Body of pancreas (tissue), 4 donors: ENCODE data around the gene CMIP. TPM values are rescaled to one million over a fixed set of nuclear protein-coding genes. Genes with fewer than 3 reads are reported as not detected.

ENCODE experiments used
- ATAC-seq: fragments of 150-250 bp; one replicate; pipeline ENCODE4 v1.9.1; 2016
- DNase-seq, 4 donors: peaks; one replicate each; pipeline ENCODE4 v3.0.0-alpha.2; 2019
- H3K27ac ChIP-seq, 4 donors: fragments of 200-600 bp; sonication (generic); 1 replicate in 3 of 4; 2 replicates in 1 of 4; pipeline versions ENCODE4 v1.5.1 to v1.6.1; 2016 to 2019; ENCODE audit warnings: mild to moderate bottlenecking in 1 of 4, mixed read lengths in 1 of 4, moderate library complexity in 1 of 4
- H3K27me3 ChIP-seq, 2 donors: fragments of 200-600 bp; sonication (generic); one replicate each; pipeline ENCODE4 v1.6.0; 2016; ENCODE audit warnings: mild to moderate bottlenecking in 1 of 2
- H3K36me3 ChIP-seq, 2 donors: fragments of 200-600 bp; sonication (generic); replicated peaks in 1 of 2; 2 replicates each; pipeline ENCODE4 v1.5.1; 2016; ENCODE audit warnings: low read depth in 2 of 2; ENCODE audit not compliant: insufficient read depth in 1 of 2
- H3K4me1 ChIP-seq: fragments of 200-600 bp; sonication (generic); one replicate; pipeline ENCODE4 v1.6.0; 2016
- H3K4me3 ChIP-seq, 2 donors: fragments of 200-600 bp; sonication (generic); 1 replicate in 1 of 2; 2 replicates in 1 of 2; pipeline ENCODE4 v1.5.1; 2016 to 2019
- H3K9me3 ChIP-seq, 3 donors: fragments of 200-600 bp; sonication (generic); 1 replicate in 2 of 3; 2 replicates in 1 of 3; pipeline ENCODE4 v1.5.1; 2016
- POLR2A ChIP-seq, 3 donors: fragments of 450-650 bp; IDR thresholded peaks; one replicate each; pipeline ENCODE4 v1.6.1; 2016; ENCODE audit warnings: antibody characterized with exemption in 3 of 3, mild to moderate bottlenecking in 2 of 3
- WGBS, 2 donors: methylation state at CpG; one replicate each; pipeline ENCODE4 v1.1.5; 2017; 5-methylcytosine and 5-hydroxymethylcytosine counted together
- intact Hi-C: fragments of 100-400 bp; cut with DNase I; formaldehyde crosslinking; loops from one replicate; pipeline ENCODE4 v1.15.1; 2023
- total RNA-seq, 2 donors: library from RNA; depleted of rRNA; stranded (reverse); fragments of >200 nt; gene quantifications; one replicate each; pipeline ENCODE4 v1.1.0, GENCODE V29; 2016
- TF ChIP-seq, protein P1 (sequence below), 7 experiments: fragments of 450-650 bp in 4 of 7; fragments of 200-600 bp in 3 of 7; sonication (generic) in 3 of 7; IDR thresholded peaks; one replicate each; pipeline ENCODE4 v1.5.1; 2016 to 2019; ENCODE audit warnings: antibody characterized with exemption in 7 of 7

Gene CMIP
- total RNA-seq, 2 donors from 2014 or later: 18.7 to 18.8 TPM

DNA sequence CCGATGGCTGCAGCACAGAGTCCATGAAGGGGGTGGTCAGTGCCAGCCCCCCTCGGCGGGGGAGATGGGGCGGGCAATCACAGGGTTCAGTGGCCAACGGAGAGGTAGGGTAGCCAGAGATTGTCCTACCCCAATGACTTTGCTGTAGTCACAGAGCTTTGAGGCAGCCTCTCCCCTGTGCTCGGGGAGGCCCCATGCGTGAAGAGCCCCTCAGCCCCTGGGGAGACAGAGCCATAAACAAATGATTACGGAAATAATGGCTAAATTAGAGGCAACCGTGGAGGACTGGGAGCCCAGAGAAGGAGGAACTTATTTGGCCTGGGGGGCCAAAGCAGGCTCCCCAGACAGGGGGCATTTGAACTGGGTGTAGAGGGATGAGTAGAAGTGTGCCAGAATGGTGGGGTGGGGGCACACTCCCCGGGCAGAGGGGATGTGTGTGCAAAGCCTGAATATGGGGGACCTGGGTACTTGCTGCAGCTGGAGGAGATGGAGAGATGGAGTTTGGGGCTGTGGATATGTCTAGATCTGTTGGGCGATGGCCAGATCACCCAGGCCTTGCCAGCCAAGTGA, 164.8 kb downstream of the CMIP start:
- Histone ChIP-seq H3K4me3 (no peak overlapping the region), H3K9me3 (no peaks in the 10 kb centered on the region), H3K4me1 (peaks cover 12% of the 10 kb centered on the region), H3K27ac (no peak overlapping the region), H3K27me3 (no peaks in the 10 kb centered on the region), H3K36me3 (peaks cover 0 to 4% of the 10 kb centered on the region in 2 donors)
- WGBS, 2 donors: 90 to 93% methylated on average over 11 of the region's 11 CpGs
- TF ChIP-seq, protein P1, sequence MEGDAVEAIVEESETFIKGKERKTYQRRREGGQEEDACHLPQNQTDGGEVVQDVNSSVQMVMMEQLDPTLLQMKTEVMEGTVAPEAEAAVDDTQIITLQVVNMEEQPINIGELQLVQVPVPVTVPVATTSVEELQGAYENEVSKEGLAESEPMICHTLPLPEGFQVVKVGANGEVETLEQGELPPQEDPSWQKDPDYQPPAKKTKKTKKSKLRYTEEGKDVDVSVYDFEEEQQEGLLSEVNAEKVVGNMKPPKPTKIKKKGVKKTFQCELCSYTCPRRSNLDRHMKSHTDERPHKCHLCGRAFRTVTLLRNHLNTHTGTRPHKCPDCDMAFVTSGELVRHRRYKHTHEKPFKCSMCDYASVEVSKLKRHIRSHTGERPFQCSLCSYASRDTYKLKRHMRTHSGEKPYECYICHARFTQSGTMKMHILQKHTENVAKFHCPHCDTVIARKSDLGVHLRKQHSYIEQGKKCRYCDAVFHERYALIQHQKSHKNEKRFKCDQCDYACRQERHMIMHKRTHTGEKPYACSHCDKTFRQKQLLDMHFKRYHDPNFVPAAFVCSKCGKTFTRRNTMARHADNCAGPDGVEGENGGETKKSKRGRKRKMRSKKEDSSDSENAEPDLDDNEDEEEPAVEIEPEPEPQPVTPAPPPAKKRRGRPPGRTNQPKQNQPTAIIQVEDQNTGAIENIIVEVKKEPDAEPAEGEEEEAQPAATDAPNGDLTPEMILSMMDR (IDR thresholded peaks at IDR 0.05): no peak
- no peak for TF ChIP-seq POLR2A (IDR thresholded peaks at IDR 0.05)
- ATAC-seq: no peak
- intact Hi-C loops: no loop called here
- DNase-seq: no peak

DNA sequence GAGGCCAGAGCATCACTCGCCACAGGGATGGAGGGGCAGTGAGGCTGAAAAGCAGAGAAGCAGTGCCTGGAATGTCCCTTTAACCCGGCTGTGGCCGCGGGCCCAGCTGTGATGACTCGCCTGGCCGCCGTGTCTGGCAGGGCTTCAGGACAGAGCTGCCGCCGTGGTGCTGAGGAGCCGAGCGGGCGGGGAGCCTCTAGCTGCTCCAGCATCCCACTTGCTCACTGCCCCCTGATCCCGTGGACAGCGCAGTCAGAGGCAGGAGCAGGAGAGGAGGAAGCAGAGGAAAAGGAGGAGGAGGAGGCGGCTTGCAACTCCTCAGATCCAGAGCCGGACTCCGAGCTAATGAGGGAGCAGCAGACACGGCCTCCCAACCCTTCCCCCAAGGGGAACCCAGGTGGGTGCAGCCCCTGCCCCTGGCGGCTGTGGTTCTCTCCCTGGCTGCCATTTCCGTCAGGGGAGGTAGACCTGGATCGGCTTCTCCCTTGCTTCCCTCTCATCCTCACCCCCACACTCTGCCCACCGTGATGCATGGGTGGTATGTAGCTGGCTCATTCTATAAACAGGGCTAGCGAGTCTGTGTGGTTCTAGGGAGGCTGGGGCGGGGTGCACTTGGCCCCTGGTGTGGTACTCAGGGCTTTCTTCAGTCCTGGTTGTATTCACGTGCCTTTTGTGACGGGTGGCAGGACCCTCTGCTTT, 165.7 kb downstream of the CMIP start:
- 78 to 88% methylated on average over 14 to 26 of the region's 26 CpGs for WGBS, 2 donors
- peak in 1 of 3 donors; percentile 6 for TF ChIP-seq POLR2A (IDR thresholded peaks at IDR 0.05)
- TF ChIP-seq, protein P1 (IDR thresholded peaks at IDR 0.05): no peak
- peak; percentile 26 for ATAC-seq
- Histone ChIP-seq H3K4me1 (peaks cover 12% of the 10 kb centered on the region), H3K27ac (no peak overlapping the region), H3K9me3 (no peaks in the 10 kb centered on the region), H3K27me3 (no peaks in the 10 kb centered on the region), H3K4me3 (no peak overlapping the region), H3K36me3 (peaks cover 0 to 4% of the 10 kb centered on the region in 2 donors)
- intact Hi-C loops: no loop called here
- peak; percentile 35 to 47 (median 45) for DNase-seq

DNA sequence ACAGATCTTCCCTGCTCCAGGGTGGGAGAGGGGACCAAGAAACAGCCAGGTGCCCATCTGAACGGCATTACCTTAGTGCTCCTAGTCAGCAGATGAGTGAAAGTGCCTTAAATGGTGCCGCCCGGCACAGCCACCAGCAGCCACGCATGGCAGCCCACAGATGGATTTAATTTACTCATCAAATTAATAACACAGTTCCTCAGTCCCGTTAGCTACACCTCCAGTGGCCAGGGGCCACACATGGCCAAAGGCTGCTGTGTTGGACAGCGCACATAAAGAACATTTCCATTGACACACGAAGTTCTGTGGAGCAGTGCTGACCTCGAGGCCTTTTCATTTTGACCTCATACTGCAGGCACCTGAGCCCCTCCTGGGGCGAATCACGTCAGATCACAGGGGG, 166.3 kb downstream of the CMIP start:
- intact Hi-C loops: no loop called here

DNA sequence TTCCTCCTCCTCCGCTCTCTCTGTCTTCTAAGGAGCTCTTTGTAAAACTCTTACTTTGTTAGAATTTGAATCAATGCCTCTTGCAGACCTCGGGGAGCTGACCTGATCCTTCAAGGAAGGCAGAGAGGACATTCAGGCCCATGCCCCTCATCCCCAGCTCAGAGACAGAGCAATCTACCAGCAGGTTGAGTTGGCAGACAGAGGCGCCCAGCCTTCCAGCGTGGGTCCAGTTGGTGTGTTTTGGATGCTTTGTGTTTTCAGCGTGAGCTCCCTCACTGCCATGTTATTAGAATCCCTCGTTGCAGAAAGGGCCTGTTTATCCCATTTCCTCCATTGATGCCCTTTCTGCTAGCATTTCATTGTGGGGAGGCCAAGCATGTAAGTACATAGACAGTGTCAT, 167.1 kb downstream of the CMIP start:
- peak overlapping the region in 2 of 4 donors; percentile 7 to 16 for H3K27ac ChIP-seq
- H3K9me3 ChIP-seq: no peaks in the 10 kb centered on the region
- ATAC-seq (no peak), DNase-seq (no peak)
- H3K27me3 ChIP-seq: no peaks in the 10 kb centered on the region
- H3K4me1 ChIP-seq: no peaks in the 10 kb centered on the region
- peaks cover 0 to 4% of the 10 kb centered on the region in 2 donors for H3K36me3 ChIP-seq
- WGBS, 2 donors: 75 to 87% methylated on average over 6 of the region's 6 CpGs
- H3K4me3 ChIP-seq: no peak overlapping the region
- no peak for TF ChIP-seq POLR2A (IDR thresholded peaks at IDR 0.05)
- TF ChIP-seq, protein P1 (IDR thresholded peaks at IDR 0.05): no peak
- intact Hi-C loops: no loop called here

More for the DNA sequence above, 166.3 kb downstream of the CMIP start:
- WGBS, 2 donors: 84 to 85% methylated on average over 9 to 10 of the region's 10 CpGs
- peaks cover 0 to 4% of the 10 kb centered on the region in 2 donors for H3K36me3 ChIP-seq
- H3K9me3 ChIP-seq: no peaks in the 10 kb centered on the region
- no peak for DNase-seq
- no peak overlapping the region for H3K27ac ChIP-seq
- no peak for TF ChIP-seq POLR2A (IDR thresholded peaks at IDR 0.05)
- TF ChIP-seq, protein P1 (IDR thresholded peaks at IDR 0.05): no peak
- H3K27me3 ChIP-seq: no peaks in the 10 kb centered on the region
- no peak overlapping the region for H3K4me3 ChIP-seq
- H3K4me1 ChIP-seq: peaks cover 7% of the 10 kb centered on the region
- no peak for ATAC-seq
